Liver (tissue), 9 donors: Measurements from ENCODE around the gene GUCY2D. TPM values are rescaled to one million over a fixed set of nuclear protein-coding genes. Genes with fewer than 3 reads are reported as not detected.

ENCODE experiments used
- DNase-seq: peaks from one replicate; pipeline ENCODE4 v3.0.0-alpha.2; 2017; ENCODE audit warnings: low spot score
- H3K27ac ChIP-seq, 2 donors: one replicate each; pipeline ENCODE4 v1.7.0; 2013; ENCODE audit warnings: inconsistent platforms in 2 of 2, low read length in 2 of 2, control low read depth in 1 of 2, low read depth in 1 of 2, mild to moderate bottlenecking in 1 of 2
- H3K27me3 ChIP-seq, 4 donors: one replicate each; pipeline versions ENCODE4 v1.6.1 to v1.7.0; 2013; ENCODE audit warnings: low read length in 3 of 4, inconsistent platforms in 1 of 4, mild to moderate bottlenecking in 1 of 4, moderate library complexity in 1 of 4; ENCODE audit not compliant: control insufficient read depth in 4 of 4, insufficient read depth in 4 of 4
- H3K36me3 ChIP-seq, 4 donors: one replicate each; pipeline versions ENCODE4 v1.6.1 to v1.7.0; 2013; ENCODE audit warnings: low read length in 3 of 4, mild to moderate bottlenecking in 3 of 4, low read depth in 1 of 4, moderate library complexity in 1 of 4; ENCODE audit not compliant: control insufficient read depth in 4 of 4, insufficient read depth in 3 of 4
- H3K4me1 ChIP-seq, 4 donors: one replicate each; pipeline versions ENCODE4 v1.6.1 to v1.7.0; 2013; ENCODE audit warnings: low read length in 3 of 4, mild to moderate bottlenecking in 3 of 4, moderate library complexity in 1 of 4; ENCODE audit not compliant: control insufficient read depth in 4 of 4, insufficient read depth in 4 of 4
- H3K4me3 ChIP-seq, 3 donors: one replicate each; pipeline versions ENCODE4 v1.6.1 to v1.7.0; 2013; ENCODE audit warnings: low read length in 3 of 3, control low read depth in 1 of 3, low read depth in 1 of 3, mild to moderate bottlenecking in 1 of 3
- H3K9ac ChIP-seq, 2 donors: one replicate each; pipeline ENCODE4 v1.7.0; 2013; ENCODE audit warnings: low read length in 2 of 2, mild to moderate bottlenecking in 2 of 2, moderate library complexity in 2 of 2, control low read depth in 1 of 2, low read depth in 1 of 2
- H3K9me3 ChIP-seq, 4 donors: one replicate each; pipeline versions ENCODE4 v1.6.1 to v1.7.0; 2013; ENCODE audit warnings: low read length in 3 of 4; ENCODE audit not compliant: control insufficient read depth in 4 of 4
- FOXA2 ChIP-seq: IDR thresholded peaks from 2 replicates; pipeline ENCODE4 v1.6.1; 2016; ENCODE audit warnings: antibody characterized with exemption
- GABPA ChIP-seq, 2 donors: IDR thresholded peaks in 1 of 2; conservative IDR thresholded peaks in 1 of 2; 2 replicates each; pipeline ENCODE4 v1.6.1; 2016; ENCODE audit warnings: antibody characterized with exemption in 2 of 2, mild to moderate bottlenecking in 1 of 2, moderate library complexity in 1 of 2
- HNF4A ChIP-seq, 2 donors: conservative IDR thresholded peaks; 2 replicates each; pipeline ENCODE4 v1.6.1; 2016; ENCODE audit warnings: antibody characterized with exemption in 2 of 2, mild to moderate bottlenecking in 2 of 2
- NR2F2 ChIP-seq: IDR thresholded peaks from 2 replicates; pipeline ENCODE4 v1.6.1; 2016; ENCODE audit warnings: antibody characterized with exemption
- RAD21 ChIP-seq, 2 donors: IDR thresholded peaks; 2 replicates each; pipeline ENCODE4 v1.6.1; 2016; ENCODE audit warnings: antibody characterized with exemption in 2 of 2, mild to moderate bottlenecking in 2 of 2
- REST ChIP-seq: IDR thresholded peaks from 2 replicates; pipeline ENCODE4 v1.6.1; 2016; ENCODE audit warnings: antibody characterized with exemption, mild to moderate bottlenecking
- RXRA ChIP-seq, 2 donors: IDR thresholded peaks; 2 replicates each; pipeline ENCODE4 v1.6.1; 2017 to 2018; ENCODE audit warnings: antibody characterized with exemption in 2 of 2, mild to moderate bottlenecking in 1 of 2
- SP1 ChIP-seq: IDR thresholded peaks from 2 replicates; pipeline ENCODE4 v1.6.1; 2018; ENCODE audit warnings: antibody characterized with exemption, mild to moderate bottlenecking
- TAF1 ChIP-seq: conservative IDR thresholded peaks from 2 replicates; pipeline ENCODE4 v1.6.1; 2016; ENCODE audit warnings: antibody characterized with exemption, mild to moderate bottlenecking
- YY1 ChIP-seq: IDR thresholded peaks from 2 replicates; pipeline ENCODE4 v1.6.1; 2016; ENCODE audit warnings: antibody characterized with exemption, mild to moderate bottlenecking
- WGBS: extraction: QIAGEN DNeasy Blood & Tissue Kit; methylation state at CpG from one replicate; pipeline ENCODE4 v1.1.7; 2013; 5-methylcytosine and 5-hydroxymethylcytosine counted together
- polyA plus RNA-seq, 2 donors: library from polyadenylated mRNA; stranded (reverse) in 1 of 2; unstranded in 1 of 2; fragments of 200-250 nt in 1 of 2; fragments of >200 nt in 1 of 2; fragmentation: Nextera tagmentation in 1 of 2; extraction: Ambion mirVana in 1 of 2; gene quantifications; one replicate each; pipeline versions ENCODE4 v1.2.1 to v1.2.3, GENCODE V29; 2013 to 2015
- total RNA-seq, 2 donors: library from RNA; depleted of rRNA; stranded (reverse); fragments of >200 nt; gene quantifications; one replicate each; pipeline ENCODE4 v1.2.3, GENCODE V29; 2014
- TF ChIP-seq, protein P1 (sequence below): IDR thresholded peaks from 2 replicates; pipeline ENCODE4 v1.6.1; 2016; ENCODE audit warnings: antibody characterized with exemption
- TF ChIP-seq, protein P2 (sequence below): IDR thresholded peaks from 2 replicates; pipeline ENCODE4 v1.6.1; 2016; ENCODE audit warnings: antibody characterized with exemption
- donor health status: healthy.
- donor health status: healthy.
- donor health status: healthy.
- donor health status: healthy.
- donor health status: healthy.

The GUCY2D gene
- total and polyA plus RNA-seq, 4 donors = 0.09 to 0.14 TPM; not detected in 2

DNA sequence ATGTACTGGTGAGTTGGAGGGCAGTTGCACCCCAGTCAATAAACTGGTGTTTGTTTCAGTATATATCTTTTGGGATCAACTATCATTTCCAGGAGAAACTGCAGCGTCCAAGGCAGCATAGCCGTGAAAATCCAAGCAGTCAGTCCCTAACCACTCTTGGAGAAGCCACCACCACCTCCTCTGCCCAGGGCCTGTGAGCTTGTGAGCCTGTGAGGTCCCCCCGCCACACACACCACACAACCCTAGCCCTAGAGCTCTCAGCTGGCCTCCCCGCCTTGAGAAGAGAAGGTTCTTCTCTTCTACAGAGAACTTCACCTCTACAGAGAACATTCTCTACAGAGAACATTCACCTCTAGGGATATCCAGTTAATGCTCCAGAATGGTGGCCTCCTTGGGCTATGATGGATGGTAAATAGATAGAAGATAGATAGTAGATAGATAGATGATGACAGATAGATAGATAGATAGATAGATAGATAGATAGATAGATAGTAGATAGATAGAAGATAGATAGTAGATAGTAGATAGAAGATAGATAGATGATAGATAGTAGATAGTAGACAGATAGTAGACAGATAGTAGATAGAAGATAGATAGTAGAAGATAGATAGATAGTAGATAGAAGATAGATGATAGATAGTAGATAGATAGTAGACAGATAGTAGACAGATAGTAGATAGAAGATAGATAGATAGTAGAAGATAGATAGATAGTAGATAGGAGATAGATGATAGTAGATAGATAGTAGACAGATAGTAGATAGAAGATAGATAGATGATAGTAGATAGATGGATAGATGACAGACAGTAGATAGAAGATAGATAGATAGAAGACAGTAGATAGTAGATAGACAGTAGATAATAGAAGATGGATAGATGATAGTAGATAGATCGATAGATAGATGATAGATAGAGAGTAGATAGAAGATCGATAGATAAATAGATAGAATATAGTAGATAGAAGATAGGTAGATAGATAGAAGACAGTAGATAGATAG is 50.1 kb downstream of the GUCY2D start:
- no peak for TF ChIP-seq GABPA (IDR thresholded peaks at IDR 0.05 in 1 of 2, conservative IDR thresholded peaks at IDR 0.05 in 1 of 2)
- TF ChIP-seq, protein P1, sequence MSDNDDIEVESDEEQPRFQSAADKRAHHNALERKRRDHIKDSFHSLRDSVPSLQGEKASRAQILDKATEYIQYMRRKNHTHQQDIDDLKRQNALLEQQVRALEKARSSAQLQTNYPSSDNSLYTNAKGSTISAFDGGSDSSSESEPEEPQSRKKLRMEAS = no peak
- Histone ChIP-seq H3K9ac (no peak overlapping the region), H3K27me3 (peaks cover 0 to 12% (median 3%) of the 10 kb centered on the region in 4 donors), H3K36me3 (no peaks in the 10 kb centered on the region), H3K4me1 (peaks cover 0 to 7% (median under 1%) of the 10 kb centered on the region in 4 donors), H3K27ac (no peak overlapping the region), H3K4me3 (no peak overlapping the region), H3K9me3 (no peaks in the 10 kb centered on the region)
- 94% methylated on average over 6 of the region's 6 CpGs for WGBS
- no peak for DNase-seq

DNA sequence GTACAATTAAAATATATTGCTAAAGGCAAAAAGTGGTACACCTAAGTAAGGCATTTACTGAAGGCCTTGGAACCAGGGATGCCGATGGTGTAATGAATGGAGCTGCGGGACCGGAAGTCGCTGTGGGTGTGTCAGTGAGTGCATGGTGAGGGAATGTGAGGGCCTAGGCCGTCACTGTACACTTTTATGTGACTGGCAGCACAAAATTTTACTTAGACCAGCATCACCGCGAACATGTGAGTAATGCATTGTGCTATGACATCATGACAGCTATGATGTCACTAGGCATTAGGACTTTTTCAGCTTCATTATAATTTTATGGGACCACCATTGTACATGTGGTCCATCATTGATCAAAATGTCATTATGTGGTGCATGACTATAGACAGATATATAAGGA is 51.2 kb downstream of the GUCY2D start:
- WGBS = 94% methylated on average over 7 of the region's 7 CpGs
- Histone ChIP-seq H3K27ac (no peak overlapping the region), H3K9me3 (no peaks in the 10 kb centered on the region), H3K27me3 (peaks cover 0 to 12% (median 3%) of the 10 kb centered on the region in 4 donors), H3K4me1 (peaks cover 0 to 13% (median 7%) of the 10 kb centered on the region in 4 donors), H3K9ac (no peak overlapping the region), H3K4me3 (no peak overlapping the region), H3K36me3 (no peaks in the 10 kb centered on the region)
- TF ChIP-seq YY1 (no peak), FOXA2 (no peak), REST (no peak), RAD21 (IDR thresholded peaks at IDR 0.05) (no peak), NR2F2 (no peak), HNF4A (conservative IDR thresholded peaks at IDR 0.05) (no peak), SP1 (no peak)
- TF ChIP-seq, protein P2, sequence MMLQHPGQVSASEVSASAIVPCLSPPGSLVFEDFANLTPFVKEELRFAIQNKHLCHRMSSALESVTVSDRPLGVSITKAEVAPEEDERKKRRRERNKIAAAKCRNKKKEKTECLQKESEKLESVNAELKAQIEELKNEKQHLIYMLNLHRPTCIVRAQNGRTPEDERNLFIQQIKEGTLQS = no peak
- DNase-seq = no peak

DNA sequence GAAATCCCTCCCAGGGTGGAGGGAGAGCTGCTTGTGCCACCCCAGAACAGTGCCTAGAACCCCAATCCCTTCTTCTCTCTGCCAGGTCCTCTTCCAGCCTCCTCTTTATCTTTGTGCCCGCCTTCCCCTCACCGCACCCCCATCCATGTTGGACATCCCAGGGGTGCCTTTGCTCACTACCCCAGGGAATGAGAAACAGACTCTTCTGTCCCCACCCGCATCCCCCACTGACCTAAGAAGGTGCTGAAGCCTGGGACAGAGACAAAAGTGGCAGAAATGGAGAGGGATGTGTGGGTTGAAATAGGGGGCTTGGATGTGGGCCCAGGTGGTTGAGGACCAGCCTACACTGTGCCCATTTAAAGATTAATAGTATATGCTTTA is 53.4 kb downstream of the GUCY2D start:
- TF ChIP-seq, protein P2 = no peak
- TF ChIP-seq RXRA (IDR thresholded peaks at IDR 0.05) (no peak), TAF1 (no peak)
- H3K27me3 ChIP-seq = peaks cover 0 to 12% (median 3%) of the 10 kb centered on the region in 4 donors
- H3K4me1 ChIP-seq = peaks cover 0 to 24% (median 16%) of the 10 kb centered on the region in 4 donors
- DNase-seq = no peak
- no peaks in the 10 kb centered on the region for H3K9me3 ChIP-seq
- H3K27ac ChIP-seq = no peak overlapping the region
- H3K36me3 ChIP-seq = no peaks in the 10 kb centered on the region
- 65% methylated on average over 3 of the region's 3 CpGs for WGBS
- H3K4me3 ChIP-seq = no peak overlapping the region
- peak overlapping the region in 1 of 2 donors; percentile 33 for H3K9ac ChIP-seq
